ENCODE measurements around the gene CCDC192.

- no peak for TF ChIP-seq SP1 (IDR thresholded peaks at IDR 0.05)
- no peak for TF ChIP-seq PKNOX1 (IDR thresholded peaks at IDR 0.05)
- no peak for TF ChIP-seq ELF4 (IDR thresholded peaks at IDR 0.05)
- TF ChIP-seq L3MBTL2 (conservative IDR thresholded peaks at IDR 0.05): no peak
- no peak for TF ChIP-seq ARNT (IDR thresholded peaks at IDR 0.05)
- no peak for TF ChIP-seq LEF1 (IDR thresholded peaks at IDR 0.05; ENCODE audit: borderline replicate concordance)
- TF ChIP-seq ZNF384 (IDR thresholded peaks at IDR 0.05): no peak
- no peak for TF ChIP-seq BHLHE40 (IDR thresholded peaks at IDR 0.05; ENCODE audit: borderline replicate concordance)
- no peak for TF ChIP-seq CTBP1 (IDR thresholded peaks at IDR 0.05; ENCODE audit: borderline replicate concordance)
- no peak for TF ChIP-seq TARDBP (IDR thresholded peaks at IDR 0.05)
- TF ChIP-seq FOXK2 (IDR thresholded peaks at IDR 0.05): no peak
Measured at GRCh38 chr5:127975961-127976360, 272.8 kb downstream of the CCDC192 start.

Measured in HEK293T (cell line).